ENCODE measurements around the gene SLC9A9.

SLC9A9 gene

GRCh38 chr3:143676747-143677146, 171.5 kb downstream of the SLC9A9 start:
- Histone ChIP-seq H3K27ac (ENCODE audit: low read depth, low read length) (no peak overlapping the region), H3K27me3 (ENCODE audit: control insufficient read depth in 1 of 2, insufficient read depth in 2 of 2, low read length in 2 of 2) (no peaks in the 10 kb centered on the region), H3K36me3 (ENCODE audit: insufficient read depth, low read length) (no peaks in the 10 kb centered on the region), H3K9me3 (ENCODE audit: low read length) (no peaks in the 10 kb centered on the region), H3K4me1 (ENCODE audit: insufficient read depth, low read length) (peaks cover 6% of the 10 kb centered on the region), H3K9ac (ENCODE audit: low read length) (no peak overlapping the region), H3K4me3 (ENCODE audit: low read depth in 1 of 2, low read length in 2 of 2) (no peak overlapping the region)

- Histone ChIP-seq H3K9ac (ENCODE audit: low read length) (no peak overlapping the region), H3K36me3 (ENCODE audit: insufficient read depth, low read length) (no peaks in the 10 kb centered on the region)
Observed at GRCh38 chr3:143676021-143676420, 172.2 kb downstream of the SLC9A9 start.

GRCh38 chr3:143674100-143674968, 173.9 kb downstream of the SLC9A9 start:
- no peak overlapping the region for H3K9ac ChIP-seq (ENCODE audit: low read length)
- no peak overlapping the region for H3K27ac ChIP-seq (ENCODE audit: low read depth, low read length)
- no peaks in the 10 kb centered on the region for H3K27me3 ChIP-seq (ENCODE audit: control insufficient read depth in 1 of 2, insufficient read depth in 2 of 2, low read length in 2 of 2)
- H3K4me3 ChIP-seq (ENCODE audit: low read depth in 1 of 2, low read length in 2 of 2): no peak overlapping the region
- peaks cover 6% of the 10 kb centered on the region for H3K4me1 ChIP-seq (ENCODE audit: insufficient read depth, low read length)
- H3K36me3 ChIP-seq (ENCODE audit: insufficient read depth, low read length): no peaks in the 10 kb centered on the region
- H3K9me3 ChIP-seq (ENCODE audit: low read length): no peaks in the 10 kb centered on the region

More at GRCh38 chr3:143676021-143676420, 172.2 kb downstream of the SLC9A9 start:
- Histone ChIP-seq H3K27ac (ENCODE audit: low read depth, low read length) (no peak overlapping the region), H3K9me3 (ENCODE audit: low read length) (no peaks in the 10 kb centered on the region), H3K4me1 (ENCODE audit: insufficient read depth, low read length) (peaks cover 6% of the 10 kb centered on the region), H3K4me3 (ENCODE audit: low read depth in 1 of 2, low read length in 2 of 2) (no peak overlapping the region), H3K27me3 (ENCODE audit: control insufficient read depth in 1 of 2, insufficient read depth in 2 of 2, low read length in 2 of 2) (no peaks in the 10 kb centered on the region)

GRCh38 chr3:143672396-143673165, 175.7 kb downstream of the SLC9A9 start:
- no peak overlapping the region for H3K27ac ChIP-seq (ENCODE audit: low read depth, low read length)
- H3K4me3 ChIP-seq (ENCODE audit: low read depth in 1 of 2, low read length in 2 of 2): no peak overlapping the region
- H3K4me1 ChIP-seq (ENCODE audit: insufficient read depth, low read length): peaks cover 6% of the 10 kb centered on the region
- H3K9ac ChIP-seq (ENCODE audit: low read length): no peak overlapping the region
- no peaks in the 10 kb centered on the region for H3K9me3 ChIP-seq (ENCODE audit: low read length)
- H3K36me3 ChIP-seq (ENCODE audit: insufficient read depth, low read length): no peaks in the 10 kb centered on the region
- H3K27me3 ChIP-seq (ENCODE audit: control insufficient read depth in 1 of 2, insufficient read depth in 2 of 2, low read length in 2 of 2): no peaks in the 10 kb centered on the region

- no peak overlapping the region for H3K4me3 ChIP-seq (ENCODE audit: low read depth in 1 of 2, low read length in 2 of 2)
- no peaks in the 10 kb centered on the region for H3K36me3 ChIP-seq (ENCODE audit: insufficient read depth, low read length)
- H3K27ac ChIP-seq (ENCODE audit: low read depth, low read length): no peak overlapping the region
Observed at GRCh38 chr3:143671626-143672025, 176.6 kb downstream of the SLC9A9 start.

GRCh38 chr3:143668924-143669790, 179.1 kb downstream of the SLC9A9 start:
- Histone ChIP-seq H3K27ac (ENCODE audit: low read depth, low read length) (no peak overlapping the region), H3K9me3 (ENCODE audit: low read length) (no peaks in the 10 kb centered on the region), H3K27me3 (ENCODE audit: control insufficient read depth in 1 of 2, insufficient read depth in 2 of 2, low read length in 2 of 2) (no peaks in the 10 kb centered on the region), H3K9ac (ENCODE audit: low read length) (no peak overlapping the region), H3K4me3 (ENCODE audit: low read depth in 1 of 2, low read length in 2 of 2) (no peak overlapping the region), H3K4me1 (ENCODE audit: insufficient read depth, low read length) (peaks cover 3% of the 10 kb centered on the region), H3K36me3 (ENCODE audit: insufficient read depth, low read length) (no peaks in the 10 kb centered on the region)

More at GRCh38 chr3:143671626-143672025, 176.6 kb downstream of the SLC9A9 start:
- Histone ChIP-seq H3K9ac (ENCODE audit: low read length) (no peak overlapping the region), H3K27me3 (ENCODE audit: control insufficient read depth in 1 of 2, insufficient read depth in 2 of 2, low read length in 2 of 2) (no peaks in the 10 kb centered on the region), H3K4me1 (ENCODE audit: insufficient read depth, low read length) (peaks cover 6% of the 10 kb centered on the region), H3K9me3 (ENCODE audit: low read length) (no peaks in the 10 kb centered on the region)

- Histone ChIP-seq H3K9me3 (ENCODE audit: low read length) (no peaks in the 10 kb centered on the region), H3K27ac (ENCODE audit: low read depth, low read length) (no peak overlapping the region), H3K36me3 (ENCODE audit: insufficient read depth, low read length) (no peaks in the 10 kb centered on the region), H3K4me1 (ENCODE audit: insufficient read depth, low read length) (no peaks in the 10 kb centered on the region), H3K9ac (ENCODE audit: low read length) (no peak overlapping the region), H3K4me3 (ENCODE audit: low read depth in 1 of 2, low read length in 2 of 2) (no peak overlapping the region), H3K27me3 (ENCODE audit: control insufficient read depth in 1 of 2, insufficient read depth in 2 of 2, low read length in 2 of 2) (no peaks in the 10 kb centered on the region)
Observed at GRCh38 chr3:143668385-143668784, 179.9 kb downstream of the SLC9A9 start.

GRCh38 chr3:143661677-143662076, 186.6 kb downstream of the SLC9A9 start:
- Histone ChIP-seq H3K27me3 (ENCODE audit: control insufficient read depth in 1 of 2, insufficient read depth in 2 of 2, low read length in 2 of 2) (no peaks in the 10 kb centered on the region), H3K9ac (ENCODE audit: low read length) (no peak overlapping the region), H3K4me3 (ENCODE audit: low read depth in 1 of 2, low read length in 2 of 2) (no peak overlapping the region), H3K36me3 (ENCODE audit: insufficient read depth, low read length) (no peaks in the 10 kb centered on the region), H3K4me1 (ENCODE audit: insufficient read depth, low read length) (no peaks in the 10 kb centered on the region), H3K27ac (ENCODE audit: low read depth, low read length) (no peak overlapping the region), H3K9me3 (ENCODE audit: low read length) (no peaks in the 10 kb centered on the region)

- H3K27ac ChIP-seq (ENCODE audit: low read depth, low read length): no peak overlapping the region
- no peaks in the 10 kb centered on the region for H3K27me3 ChIP-seq (ENCODE audit: control insufficient read depth in 1 of 2, insufficient read depth in 2 of 2, low read length in 2 of 2)
- peaks cover 3% of the 10 kb centered on the region for H3K36me3 ChIP-seq (ENCODE audit: insufficient read depth, low read length)
- no peaks in the 10 kb centered on the region for H3K4me1 ChIP-seq (ENCODE audit: insufficient read depth, low read length)
- no peak overlapping the region for H3K9ac ChIP-seq (ENCODE audit: low read length)
- H3K4me3 ChIP-seq (ENCODE audit: low read depth in 1 of 2, low read length in 2 of 2): no peak overlapping the region
- no peaks in the 10 kb centered on the region for H3K9me3 ChIP-seq (ENCODE audit: low read length)
Observed at GRCh38 chr3:143658861-143659260, 189.4 kb downstream of the SLC9A9 start.

GRCh38 chr3:143658116-143658515, 190.2 kb downstream of the SLC9A9 start:
- Histone ChIP-seq H3K36me3 (ENCODE audit: insufficient read depth, low read length) (peaks cover 3% of the 10 kb centered on the region), H3K4me3 (ENCODE audit: low read depth in 1 of 2, low read length in 2 of 2) (no peak overlapping the region), H3K4me1 (ENCODE audit: insufficient read depth, low read length) (no peaks in the 10 kb centered on the region), H3K9ac (ENCODE audit: low read length) (no peak overlapping the region), H3K9me3 (ENCODE audit: low read length) (no peaks in the 10 kb centered on the region), H3K27me3 (ENCODE audit: control insufficient read depth in 1 of 2, insufficient read depth in 2 of 2, low read length in 2 of 2) (no peaks in the 10 kb centered on the region), H3K27ac (ENCODE audit: low read depth, low read length) (no peak overlapping the region)

GRCh38 chr3:143657391-143657790, 190.9 kb downstream of the SLC9A9 start:
- Histone ChIP-seq H3K27ac (ENCODE audit: low read depth, low read length) (no peak overlapping the region), H3K36me3 (ENCODE audit: insufficient read depth, low read length) (peaks cover 3% of the 10 kb centered on the region), H3K4me3 (ENCODE audit: low read depth in 1 of 2, low read length in 2 of 2) (no peak overlapping the region)

More at GRCh38 chr3:143657391-143657790, 190.9 kb downstream of the SLC9A9 start:
- no peaks in the 10 kb centered on the region for H3K27me3 ChIP-seq (ENCODE audit: control insufficient read depth in 1 of 2, insufficient read depth in 2 of 2, low read length in 2 of 2)
- no peaks in the 10 kb centered on the region for H3K4me1 ChIP-seq (ENCODE audit: insufficient read depth, low read length)
- H3K9ac ChIP-seq (ENCODE audit: low read length): no peak overlapping the region
- H3K9me3 ChIP-seq (ENCODE audit: low read length): no peaks in the 10 kb centered on the region
